Ascending aorta (tissue), 2 donors: Measurements from ENCODE around the gene FAM180A. TPM values are rescaled to one million over a fixed set of nuclear protein-coding genes. Genes with fewer than 3 reads are reported as not detected.
A peak's percentile ranks its signal among the peaks of the same experiment; 100 is the strongest.

Experiments used
- DNase-seq, 2 donors: peaks; one replicate each; pipeline ENCODE4 v3.0.0-alpha.2; 2019; ENCODE audit warnings: low spot score in 2 of 2
- H3K27ac ChIP-seq, 2 donors: fragments of 200-600 bp; sonication (generic); one replicate each; pipeline ENCODE4 v1.5.1; 2016 to 2017; ENCODE audit warnings: mild to moderate bottlenecking in 1 of 2
- H3K27me3 ChIP-seq: fragments of 200-600 bp; sonication (generic); one replicate; pipeline ENCODE4 v1.5.1; 2017
- H3K36me3 ChIP-seq, 2 donors: fragments of 200-600 bp; sonication (generic); one replicate each; pipeline ENCODE4 v1.5.1; 2016
- H3K4me1 ChIP-seq, 2 donors: fragments of 200-600 bp; sonication (generic); one replicate each; pipeline ENCODE4 v1.5.1; 2016 to 2017; ENCODE audit warnings: mild to moderate bottlenecking in 1 of 2
- H3K4me3 ChIP-seq, 2 donors: fragments of 200-600 bp; sonication (generic); one replicate each; pipeline ENCODE4 v1.5.1; 2016 to 2017; ENCODE audit warnings: mild to moderate bottlenecking in 1 of 2
- H3K9me3 ChIP-seq, 2 donors: fragments of 200-600 bp; sonication (generic); one replicate each; pipeline ENCODE4 v1.5.1; 2016
- intact Hi-C: fragments of 100-400 bp; cut with DNase I; formaldehyde crosslinking; loops from one replicate; pipeline ENCODE4 v1.15.1; 2023
- total RNA-seq: library from RNA; depleted of rRNA; stranded (reverse); fragments of >200 nt; gene quantifications from one replicate; pipeline ENCODE4 v1.1.0, GENCODE V29; 2016
- TF ChIP-seq, protein P1 (sequence below), 3 experiments: fragments of 200-600 bp in 2 of 3; fragments of 450-650 bp in 1 of 3; sonication (generic) in 2 of 3; IDR thresholded peaks; one replicate each; pipeline ENCODE4 v1.5.1; 2016 to 2019; ENCODE audit warnings: antibody characterized with exemption in 3 of 3, mild to moderate bottlenecking in 1 of 3, moderate library complexity in 1 of 3

Gene FAM180A
- total RNA-seq, 1 donor from 2014 or later, result 121 TPM

DNA sequence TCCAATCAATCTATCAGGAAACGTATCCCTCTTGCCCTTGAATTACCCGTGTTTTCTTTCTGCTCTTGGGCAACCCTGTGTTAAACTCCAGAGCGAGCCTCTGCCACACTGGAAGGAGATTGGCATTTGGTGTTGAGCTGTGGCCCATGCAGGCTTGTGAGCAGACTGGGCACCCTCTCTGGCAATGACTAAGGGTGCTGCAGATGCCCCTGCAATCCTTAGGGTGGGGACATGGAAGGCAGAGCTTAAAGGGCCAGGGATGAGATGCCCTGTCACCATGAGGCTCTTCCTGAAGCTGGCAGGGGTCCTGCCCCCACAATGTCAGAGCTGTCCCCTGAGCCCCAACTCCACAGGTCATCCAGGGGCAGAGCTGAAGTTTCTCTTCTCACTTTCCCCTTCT is 19.5 kb upstream of the FAM180A start:
- H3K27ac ChIP-seq, result no peak overlapping the region

DNA sequence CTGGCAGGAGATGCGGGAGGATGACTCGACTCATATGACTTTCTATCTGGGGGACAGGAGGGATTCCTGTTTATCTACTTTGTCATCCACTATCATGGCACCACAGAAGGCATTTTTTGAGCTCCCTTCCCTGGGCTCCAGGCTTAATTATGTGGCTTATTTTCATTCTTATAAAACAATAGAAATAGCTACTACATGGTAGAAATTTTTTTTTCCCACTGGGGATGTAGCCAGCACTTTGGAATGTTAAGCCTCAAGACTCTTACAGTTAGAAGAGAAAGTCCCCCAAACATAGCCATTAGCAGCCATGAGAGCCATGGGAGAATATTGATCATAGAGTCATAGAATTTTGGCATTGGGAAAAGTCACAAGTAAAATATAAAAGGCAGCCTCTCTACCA is 14.6 kb upstream of the FAM180A start:
- Histone ChIP-seq H3K9me3 (no peaks in the 10 kb centered on the region), H3K4me3 (no peak overlapping the region), H3K4me1 (peaks cover 5 to 27% of the 10 kb centered on the region in 2 donors), H3K36me3 (no peaks in the 10 kb centered on the region), H3K27ac (no peak overlapping the region), H3K27me3 (no peaks in the 10 kb centered on the region)
- no peak for DNase-seq
- intact Hi-C loops, result no loop called here
- TF ChIP-seq, protein P1, sequence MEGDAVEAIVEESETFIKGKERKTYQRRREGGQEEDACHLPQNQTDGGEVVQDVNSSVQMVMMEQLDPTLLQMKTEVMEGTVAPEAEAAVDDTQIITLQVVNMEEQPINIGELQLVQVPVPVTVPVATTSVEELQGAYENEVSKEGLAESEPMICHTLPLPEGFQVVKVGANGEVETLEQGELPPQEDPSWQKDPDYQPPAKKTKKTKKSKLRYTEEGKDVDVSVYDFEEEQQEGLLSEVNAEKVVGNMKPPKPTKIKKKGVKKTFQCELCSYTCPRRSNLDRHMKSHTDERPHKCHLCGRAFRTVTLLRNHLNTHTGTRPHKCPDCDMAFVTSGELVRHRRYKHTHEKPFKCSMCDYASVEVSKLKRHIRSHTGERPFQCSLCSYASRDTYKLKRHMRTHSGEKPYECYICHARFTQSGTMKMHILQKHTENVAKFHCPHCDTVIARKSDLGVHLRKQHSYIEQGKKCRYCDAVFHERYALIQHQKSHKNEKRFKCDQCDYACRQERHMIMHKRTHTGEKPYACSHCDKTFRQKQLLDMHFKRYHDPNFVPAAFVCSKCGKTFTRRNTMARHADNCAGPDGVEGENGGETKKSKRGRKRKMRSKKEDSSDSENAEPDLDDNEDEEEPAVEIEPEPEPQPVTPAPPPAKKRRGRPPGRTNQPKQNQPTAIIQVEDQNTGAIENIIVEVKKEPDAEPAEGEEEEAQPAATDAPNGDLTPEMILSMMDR (IDR thresholded peaks at IDR 0.05), result no peak

More for the DNA sequence above, 19.5 kb upstream of the FAM180A start:
- no peaks in the 10 kb centered on the region for H3K9me3 ChIP-seq
- peaks cover 7 to 8% of the 10 kb centered on the region in 2 donors for H3K4me1 ChIP-seq
- intact Hi-C loops, result no loop called here
- no peaks in the 10 kb centered on the region for H3K36me3 ChIP-seq
- DNase-seq, result no peak
- no peaks in the 10 kb centered on the region for H3K27me3 ChIP-seq
- TF ChIP-seq, protein P1 (IDR thresholded peaks at IDR 0.05), result no peak
- no peak overlapping the region for H3K4me3 ChIP-seq

DNA sequence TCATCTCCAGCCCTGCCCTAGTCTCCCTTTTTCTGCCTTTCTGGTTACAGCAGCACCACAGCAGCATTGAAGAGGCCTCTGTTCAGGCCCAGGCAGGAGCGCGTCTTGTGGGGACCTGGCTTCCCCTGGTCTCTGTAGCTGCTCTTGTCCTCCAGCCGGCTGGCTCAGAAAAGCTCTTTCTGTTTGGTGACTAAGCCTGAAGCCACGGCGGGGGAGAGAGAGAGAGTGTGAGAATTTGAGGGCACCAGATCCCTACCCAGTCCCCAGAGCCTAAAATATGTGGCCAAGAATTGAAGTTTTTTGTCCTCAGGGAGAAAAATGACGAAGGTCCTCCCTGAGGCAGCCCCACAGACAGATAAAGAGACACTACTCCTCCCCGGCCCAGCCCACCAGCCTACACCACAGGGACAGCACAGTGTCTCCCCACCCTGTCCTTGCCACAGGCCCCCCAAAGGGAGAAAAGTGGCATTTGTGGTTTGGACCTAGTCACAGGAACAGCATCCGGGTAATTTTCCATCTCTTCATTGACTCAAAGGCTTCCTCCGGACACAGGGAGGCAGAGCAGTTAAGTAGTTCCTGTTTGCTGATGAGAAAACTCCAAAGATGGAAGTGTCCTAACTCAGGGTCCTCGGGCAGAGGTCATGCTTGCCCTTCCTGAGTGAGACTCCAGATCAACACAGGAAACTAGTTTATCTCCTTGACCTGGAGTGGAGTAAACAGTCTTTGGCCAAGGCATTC is 13.3 kb upstream of the FAM180A start:
- Histone ChIP-seq H3K27ac (peak overlapping the region; percentile 93 to 97), H3K4me3 (peak overlapping the region in 1 of 2 donors; percentile 23)
- intact Hi-C loops, result no loop called here

DNA sequence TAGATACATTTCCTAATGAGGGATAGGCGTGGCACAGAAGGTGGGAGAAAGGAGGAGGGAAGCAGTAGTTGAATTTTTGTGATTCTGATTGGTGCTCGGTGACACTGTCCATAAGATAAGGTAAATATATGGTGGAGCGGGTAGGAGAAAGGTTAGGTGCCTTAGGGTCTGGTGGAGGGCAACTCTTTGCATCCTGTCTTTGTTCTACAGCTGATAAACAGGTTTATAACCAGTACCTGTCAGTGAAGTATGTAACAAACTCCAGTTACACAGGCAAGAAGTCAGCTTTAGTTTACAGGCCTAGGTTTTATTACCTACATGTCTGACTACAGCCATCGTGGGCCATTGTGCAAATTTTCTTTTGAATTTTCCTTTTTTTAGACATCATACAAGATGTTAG is 10.9 kb upstream of the FAM180A start:
- H3K27me3 ChIP-seq, result no peaks in the 10 kb centered on the region

More for the DNA sequence above, 13.3 kb upstream of the FAM180A start:
- peak in 1 of 2 donors; percentile 92 for DNase-seq
- H3K4me1 ChIP-seq, result peaks cover 5 to 35% of the 10 kb centered on the region in 2 donors
- TF ChIP-seq, protein P1 (IDR thresholded peaks at IDR 0.05), result no peak
- H3K36me3 ChIP-seq, result no peaks in the 10 kb centered on the region
- no peaks in the 10 kb centered on the region for H3K27me3 ChIP-seq
- H3K9me3 ChIP-seq, result no peaks in the 10 kb centered on the region

DNA sequence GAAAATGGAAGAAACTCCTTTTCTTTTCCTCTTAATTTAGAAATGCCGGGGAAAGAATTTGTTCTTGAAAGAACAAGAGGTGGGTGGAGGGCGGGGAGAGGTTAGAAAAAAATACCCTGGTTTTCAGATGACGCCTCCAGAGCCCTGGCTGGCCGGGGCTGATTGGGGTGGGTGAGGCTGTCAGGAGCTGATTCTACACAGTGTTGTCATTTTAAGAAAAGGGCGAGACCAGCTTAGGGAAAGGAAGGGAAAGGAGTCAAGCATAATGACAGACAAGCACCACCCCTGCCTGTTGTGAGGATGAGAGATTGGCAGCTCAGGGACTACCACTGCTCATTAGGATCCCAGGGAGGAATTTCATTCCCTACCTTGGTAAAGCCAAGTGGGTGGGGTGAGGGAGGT is 9.9 kb upstream of the FAM180A start:
- peaks cover 12 to 57% of the 10 kb centered on the region in 2 donors for H3K4me1 ChIP-seq
- H3K27ac ChIP-seq, result peak overlapping the region; percentile 93 to 97
- H3K4me3 ChIP-seq, result peak overlapping the region in 1 of 2 donors; percentile 54
- no peaks in the 10 kb centered on the region for H3K36me3 ChIP-seq
- H3K9me3 ChIP-seq, result no peaks in the 10 kb centered on the region
- intact Hi-C loops, result loop anchor here (1.0 to 5.0 kb wide), 2 partner anchors 13 to 771 kb away; partner anchors contain the start of gene AGBL3
- H3K27me3 ChIP-seq, result no peaks in the 10 kb centered on the region
- DNase-seq, result peak in 1 of 2 donors; percentile 92
- TF ChIP-seq, protein P1 (IDR thresholded peaks at IDR 0.05), result no peak

More for the DNA sequence above, 10.9 kb upstream of the FAM180A start:
- DNase-seq, result peak in 1 of 2 donors; percentile 3
- H3K4me3 ChIP-seq, result no peak overlapping the region
- H3K27ac ChIP-seq, result peak overlapping the region; percentile 93 to 97
- no peaks in the 10 kb centered on the region for H3K9me3 ChIP-seq
- intact Hi-C loops, result loop anchor here (5.0 kb wide), 1 partner anchor 772 kb away; the partner anchor contains the start of gene AGBL3
- H3K4me1 ChIP-seq, result peaks cover 12 to 57% of the 10 kb centered on the region in 2 donors
- TF ChIP-seq, protein P1 (IDR thresholded peaks at IDR 0.05), result no peak
- no peaks in the 10 kb centered on the region for H3K36me3 ChIP-seq
